ENCODE measurements around the gene SPIN1.

Gene SPIN1

DNA sequence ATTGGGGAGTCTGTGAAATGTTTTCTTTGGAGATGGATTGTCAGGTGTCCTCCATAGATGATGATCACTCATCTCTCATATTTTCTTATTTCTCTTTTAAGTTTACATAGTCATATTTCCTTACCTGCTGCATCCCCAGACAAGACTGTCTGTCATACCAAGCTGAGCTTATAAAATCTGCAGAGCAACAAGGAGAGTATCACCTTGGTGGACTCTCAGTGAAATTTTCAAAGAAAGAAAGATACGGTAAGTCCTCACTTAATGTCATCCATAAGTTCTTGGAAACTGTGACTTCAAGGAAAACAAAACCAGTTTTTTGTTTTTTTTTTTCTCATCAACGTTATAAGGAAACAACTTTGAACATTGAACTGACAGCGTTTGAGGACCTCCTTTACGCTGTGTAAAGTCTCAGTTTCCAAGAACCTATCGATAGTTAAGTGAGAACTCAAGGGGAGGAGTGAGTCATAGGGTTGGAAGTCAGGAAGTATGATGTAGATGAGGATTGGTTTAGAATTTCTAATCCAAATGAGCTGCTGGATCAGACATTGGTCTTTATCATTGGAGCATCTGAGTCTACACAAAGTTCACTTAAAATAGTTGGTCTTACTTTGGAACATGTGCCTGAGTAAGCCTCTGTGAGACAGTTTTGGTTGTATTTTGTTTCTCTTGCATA is 45.5 kb downstream of the SPIN1 start:
- TF ChIP-seq, protein P1, sequence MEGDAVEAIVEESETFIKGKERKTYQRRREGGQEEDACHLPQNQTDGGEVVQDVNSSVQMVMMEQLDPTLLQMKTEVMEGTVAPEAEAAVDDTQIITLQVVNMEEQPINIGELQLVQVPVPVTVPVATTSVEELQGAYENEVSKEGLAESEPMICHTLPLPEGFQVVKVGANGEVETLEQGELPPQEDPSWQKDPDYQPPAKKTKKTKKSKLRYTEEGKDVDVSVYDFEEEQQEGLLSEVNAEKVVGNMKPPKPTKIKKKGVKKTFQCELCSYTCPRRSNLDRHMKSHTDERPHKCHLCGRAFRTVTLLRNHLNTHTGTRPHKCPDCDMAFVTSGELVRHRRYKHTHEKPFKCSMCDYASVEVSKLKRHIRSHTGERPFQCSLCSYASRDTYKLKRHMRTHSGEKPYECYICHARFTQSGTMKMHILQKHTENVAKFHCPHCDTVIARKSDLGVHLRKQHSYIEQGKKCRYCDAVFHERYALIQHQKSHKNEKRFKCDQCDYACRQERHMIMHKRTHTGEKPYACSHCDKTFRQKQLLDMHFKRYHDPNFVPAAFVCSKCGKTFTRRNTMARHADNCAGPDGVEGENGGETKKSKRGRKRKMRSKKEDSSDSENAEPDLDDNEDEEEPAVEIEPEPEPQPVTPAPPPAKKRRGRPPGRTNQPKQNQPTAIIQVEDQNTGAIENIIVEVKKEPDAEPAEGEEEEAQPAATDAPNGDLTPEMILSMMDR (IDR thresholded peaks at IDR 0.05; ENCODE audit: insufficient read depth, missing control alignments), result no peak
- no peak for DNase-seq (ENCODE audit: insufficient read length, low spot score)
- FAIRE-seq, result no peak

DNA sequence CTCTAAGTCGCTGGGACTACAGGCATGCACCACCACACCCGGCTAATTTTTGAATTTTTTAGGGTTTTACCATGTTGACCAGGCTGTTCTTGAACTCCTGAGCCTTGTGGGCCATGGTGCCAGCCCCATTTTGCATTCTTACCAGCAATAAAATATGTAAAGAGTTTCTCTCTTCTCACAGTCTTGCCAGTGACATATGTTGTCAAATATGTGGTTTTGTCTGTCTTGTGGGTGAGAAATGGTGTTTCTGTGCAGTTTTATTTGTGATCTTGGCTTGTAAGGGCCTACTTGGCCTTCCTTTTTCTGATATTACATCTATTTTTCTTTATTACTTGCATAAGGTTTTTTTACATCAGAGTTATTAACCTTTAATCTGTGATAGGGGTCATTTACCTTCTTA is 47.1 kb downstream of the SPIN1 start:
- DNase-seq (ENCODE audit: insufficient read length, low spot score) (no peak), FAIRE-seq (no peak)
- TF ChIP-seq, protein P1 (IDR thresholded peaks at IDR 0.05; ENCODE audit: insufficient read depth, missing control alignments), result no peak

DNA sequence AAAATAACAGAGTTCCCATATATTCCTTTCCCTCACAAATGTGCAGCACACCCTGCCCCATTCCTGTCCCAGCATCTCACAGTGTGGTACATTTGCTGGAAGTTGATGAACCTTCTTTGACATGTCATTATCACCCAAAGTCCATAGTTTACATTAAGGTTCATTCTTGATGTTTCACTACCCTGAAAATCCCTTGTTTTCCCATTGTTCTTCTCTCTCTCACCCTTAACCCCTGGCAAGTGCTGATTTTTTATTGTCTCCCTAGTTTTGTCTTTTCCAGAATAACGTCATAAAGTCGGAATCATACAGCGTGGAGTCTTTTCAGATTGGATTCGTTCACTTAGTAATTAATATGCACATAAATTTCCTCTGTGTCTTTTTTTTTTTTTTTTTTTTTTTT is 48.1 kb downstream of the SPIN1 start:
- DNase-seq (ENCODE audit: insufficient read length, low spot score) (no peak), FAIRE-seq (no peak)
- TF ChIP-seq, protein P1 (IDR thresholded peaks at IDR 0.05; ENCODE audit: insufficient read depth, missing control alignments), result no peak

DNA sequence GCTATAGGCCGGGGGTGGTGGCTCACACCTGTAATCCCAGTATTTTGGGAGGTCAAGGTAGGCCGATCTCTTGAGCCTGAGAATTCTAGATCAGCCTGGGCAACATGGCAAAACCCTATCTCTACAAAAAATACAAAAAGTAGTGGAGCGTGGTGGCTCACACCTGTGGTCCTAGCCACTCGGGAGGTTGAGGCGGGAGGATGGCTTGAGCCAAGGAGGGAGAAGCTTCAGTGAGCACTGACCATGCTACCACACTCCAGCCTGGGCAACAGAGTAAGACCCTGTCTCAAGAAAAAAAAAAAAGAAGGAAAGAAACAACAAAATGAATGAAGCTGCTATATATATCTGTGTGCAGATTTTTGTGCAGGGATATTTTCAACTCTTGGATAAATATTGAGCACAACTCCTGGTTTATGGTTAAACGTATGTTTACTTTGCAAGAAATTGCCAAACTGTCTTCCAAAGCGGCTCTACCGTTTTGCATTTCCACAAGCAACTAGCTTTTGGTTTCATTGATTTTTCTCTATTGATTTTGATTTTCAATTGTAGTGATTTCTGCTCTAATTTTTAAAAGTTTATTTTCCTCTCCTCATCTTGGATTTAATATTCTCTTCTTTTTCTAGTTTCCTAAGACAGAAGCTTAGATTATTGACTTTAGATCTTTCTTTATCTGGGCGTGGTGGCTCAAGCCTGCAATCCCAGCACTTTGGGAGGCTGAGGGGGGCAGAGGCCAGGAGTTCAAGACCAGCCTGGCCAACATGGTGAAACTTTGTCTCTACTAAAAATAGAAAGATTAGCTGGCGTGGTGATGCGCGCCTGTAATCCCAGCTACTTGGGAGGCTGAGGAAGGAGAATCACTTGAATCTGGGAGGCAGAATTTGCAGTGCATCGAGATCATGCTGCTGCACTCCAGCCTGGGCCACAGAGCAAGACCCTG is 49.2 kb downstream of the SPIN1 start:
- FAIRE-seq, result no peak
- TF ChIP-seq, protein P1 (IDR thresholded peaks at IDR 0.05; ENCODE audit: insufficient read depth, missing control alignments), result no peak

DNA sequence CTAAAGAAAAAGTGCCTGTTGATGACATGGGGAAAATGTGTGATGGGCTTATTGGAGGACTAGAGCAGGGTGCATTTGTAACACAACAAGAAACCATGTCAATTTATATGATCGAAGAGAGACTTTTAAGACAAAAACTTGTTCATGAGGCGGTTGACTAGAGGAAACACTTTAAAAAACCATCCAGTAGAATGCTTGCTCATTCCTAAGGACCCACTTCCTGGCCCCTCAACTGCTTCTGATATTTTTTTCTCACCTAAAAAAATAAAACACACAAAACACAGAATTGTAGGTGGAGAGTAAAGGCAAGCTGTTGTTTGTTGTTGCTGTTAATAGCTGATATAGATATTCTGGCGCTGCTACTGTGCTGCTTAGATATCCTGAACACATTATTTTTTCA is 50.6 kb downstream of the SPIN1 start:
- no peak for DNase-seq (ENCODE audit: insufficient read length, low spot score)
- TF ChIP-seq, protein P1 (IDR thresholded peaks at IDR 0.05; ENCODE audit: insufficient read depth, missing control alignments), result no peak
- no peak for FAIRE-seq

More for the DNA sequence above, 49.2 kb downstream of the SPIN1 start:
- DNase-seq (ENCODE audit: insufficient read length, low spot score), result no peak

DNA sequence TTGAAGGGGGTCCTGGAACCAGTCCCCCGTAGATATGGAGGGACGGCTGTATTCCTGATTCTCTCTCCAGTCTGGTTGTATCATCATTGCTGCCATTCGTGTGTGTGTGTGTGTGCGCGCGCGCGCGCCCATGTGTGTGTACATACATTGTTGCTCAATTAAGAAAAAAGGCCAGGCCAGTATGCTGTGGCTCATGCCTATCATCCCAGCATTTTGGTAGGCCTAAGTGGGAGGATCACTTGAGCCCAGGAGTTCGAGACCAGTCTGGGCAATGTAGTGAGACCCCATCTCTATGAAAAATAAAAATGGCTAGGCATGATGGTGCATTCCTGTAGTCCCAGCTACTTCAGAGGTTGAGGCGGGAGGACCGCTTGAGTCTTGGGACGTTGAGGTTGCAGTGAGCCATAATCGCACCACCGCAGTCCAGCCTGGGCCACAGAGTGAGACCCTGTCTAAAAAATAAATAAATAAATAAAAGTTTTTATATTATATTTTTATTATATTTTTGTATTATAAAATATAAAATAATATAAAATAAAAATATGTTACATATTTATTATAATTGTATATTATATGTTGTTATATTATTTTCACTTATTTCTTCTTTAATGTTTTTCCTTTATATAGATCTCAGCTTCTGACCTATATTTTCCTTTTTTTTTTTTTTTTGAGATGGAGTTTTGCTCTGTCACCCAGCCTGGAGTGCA is 53.2 kb downstream of the SPIN1 start:
- no peak for DNase-seq (ENCODE audit: insufficient read length, low spot score)
- no peak for FAIRE-seq
- TF ChIP-seq, protein P1 (IDR thresholded peaks at IDR 0.05; ENCODE audit: insufficient read depth, missing control alignments), result no peak

Measured in D721Med (cell line).